ENCODE data around the gene C1orf146.

GRCh38 chr1:92244376-92244775 is 26.7 kb downstream of the C1orf146 start:
- TF ChIP-seq CTCF (IDR thresholded peaks at IDR 0.05; ENCODE audit: low read length) (no peak), EZH2 (IDR thresholded peaks at IDR 0.05; ENCODE audit: borderline replicate concordance, low read length) (no peak)

Data from OCI-LY1 (cell line).